Endothelial cell of umbilical vein (primary cell): ENCODE results near the gene COMMD7.

ENCODE experiments used
- EZH2 ChIP-seq: IDR thresholded peaks from 2 replicates; pipeline ENCODE4 v1.6.1; 2012; ENCODE audit warnings: borderline replicate concordance, low read depth, mild to moderate bottlenecking, moderate library complexity, low read length, inconsistent platforms; ENCODE audit not compliant: severe bottlenecking
- FOS ChIP-seq: IDR thresholded peaks from 2 replicates; pipeline ENCODE4 v1.6.1; 2011; ENCODE audit warnings: mild to moderate bottlenecking, low read length, moderate library complexity, borderline replicate concordance; ENCODE audit not compliant: insufficient read depth
- GATA2 ChIP-seq: IDR thresholded peaks from 2 replicates; pipeline ENCODE4 v1.7.0; 2011; ENCODE audit warnings: low read depth, mild to moderate bottlenecking, moderate library complexity, mixed read lengths, low read length; ENCODE audit not compliant: insufficient read length, insufficient read depth
- JUN ChIP-seq: IDR thresholded peaks from 2 replicates; pipeline ENCODE4 v1.6.1; 2011; ENCODE audit warnings: borderline replicate concordance, low read depth; ENCODE audit not compliant: insufficient read length, insufficient read depth
- MYC ChIP-seq: IDR thresholded peaks from one replicate; pipeline ENCODE4 v1.6.1; 2011; ENCODE audit warnings: mild to moderate bottlenecking, low read depth, low read length
- POLR2A ChIP-seq: IDR thresholded peaks from 2 replicates; pipeline ENCODE4 v1.6.1; 2012; ENCODE audit warnings: low read depth, mild to moderate bottlenecking, control low read depth, low read length
- POLR2AphosphoS5 ChIP-seq: IDR thresholded peaks from 2 replicates; pipeline ENCODE4 v1.6.1; 2012; ENCODE audit warnings: low read depth, mild to moderate bottlenecking, control low read depth, low read length, moderate library complexity; ENCODE audit not compliant: insufficient read depth
- TF ChIP-seq, protein P1 (sequence below), 2 donors: IDR thresholded peaks; 1 replicate in 1 of 2; 2 replicates in 1 of 2; pipeline ENCODE4 v1.5.1; 2011; ENCODE audit warnings: low read length in 2 of 2, mild to moderate bottlenecking in 2 of 2, moderate library complexity in 2 of 2, control low read depth in 1 of 2, inconsistent platforms in 1 of 2, low read depth in 1 of 2; ENCODE audit not compliant: insufficient read depth in 1 of 2; ENCODE audit errors: extremely low read depth in 1 of 2
- TF ChIP-seq, protein P2 (sequence below): IDR thresholded peaks from 2 replicates; pipeline ENCODE4 v1.6.1; 2011; ENCODE audit not compliant: insufficient read depth, insufficient read length

DNA sequence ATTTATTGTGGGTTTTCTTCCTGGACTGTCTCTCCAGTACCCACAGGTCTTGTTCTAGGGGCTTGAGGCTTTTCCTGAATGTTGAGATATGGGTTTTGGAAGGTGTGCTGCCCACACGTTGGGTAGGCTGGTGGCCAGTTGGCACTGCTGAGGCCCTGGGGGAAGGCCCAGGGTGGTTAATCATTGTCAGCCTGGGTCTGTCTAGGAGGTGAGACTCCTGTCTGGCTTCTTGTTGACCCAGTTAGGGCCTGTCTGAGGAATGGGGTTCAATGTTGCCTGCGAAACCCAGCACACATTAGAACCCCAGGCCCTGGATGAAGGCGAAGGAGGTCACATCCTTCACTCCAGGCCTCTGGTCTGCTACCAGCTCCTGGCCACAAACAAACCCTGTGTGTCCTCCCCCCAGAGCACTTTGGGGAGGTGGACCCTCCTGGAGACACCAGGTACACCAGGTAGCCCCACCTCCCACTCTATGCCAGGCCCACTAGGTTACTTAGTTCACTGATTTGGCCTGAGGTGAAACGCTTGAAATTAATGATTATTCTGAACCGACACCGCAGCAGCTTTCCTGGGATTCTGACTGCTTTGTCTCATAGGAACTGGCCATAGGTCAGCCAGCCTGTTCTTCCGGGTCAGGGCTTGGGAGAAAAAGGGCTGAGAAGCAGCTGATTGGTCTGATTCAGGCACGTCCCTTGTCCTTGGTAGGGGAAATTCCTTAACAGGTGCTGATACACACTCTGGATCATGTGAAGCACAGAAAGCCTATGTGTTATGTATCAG is 34.1 kb upstream of the COMMD7 start:
- TF ChIP-seq POLR2A, result no peak
- no peak for TF ChIP-seq EZH2
- TF ChIP-seq, protein P1, sequence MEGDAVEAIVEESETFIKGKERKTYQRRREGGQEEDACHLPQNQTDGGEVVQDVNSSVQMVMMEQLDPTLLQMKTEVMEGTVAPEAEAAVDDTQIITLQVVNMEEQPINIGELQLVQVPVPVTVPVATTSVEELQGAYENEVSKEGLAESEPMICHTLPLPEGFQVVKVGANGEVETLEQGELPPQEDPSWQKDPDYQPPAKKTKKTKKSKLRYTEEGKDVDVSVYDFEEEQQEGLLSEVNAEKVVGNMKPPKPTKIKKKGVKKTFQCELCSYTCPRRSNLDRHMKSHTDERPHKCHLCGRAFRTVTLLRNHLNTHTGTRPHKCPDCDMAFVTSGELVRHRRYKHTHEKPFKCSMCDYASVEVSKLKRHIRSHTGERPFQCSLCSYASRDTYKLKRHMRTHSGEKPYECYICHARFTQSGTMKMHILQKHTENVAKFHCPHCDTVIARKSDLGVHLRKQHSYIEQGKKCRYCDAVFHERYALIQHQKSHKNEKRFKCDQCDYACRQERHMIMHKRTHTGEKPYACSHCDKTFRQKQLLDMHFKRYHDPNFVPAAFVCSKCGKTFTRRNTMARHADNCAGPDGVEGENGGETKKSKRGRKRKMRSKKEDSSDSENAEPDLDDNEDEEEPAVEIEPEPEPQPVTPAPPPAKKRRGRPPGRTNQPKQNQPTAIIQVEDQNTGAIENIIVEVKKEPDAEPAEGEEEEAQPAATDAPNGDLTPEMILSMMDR (IDR thresholded peaks at IDR 0.05; ENCODE audit: extremely low read depth in 1 of 2, insufficient read depth in 1 of 2, low read depth in 1 of 2, low read length in 2 of 2), result no peak
- TF ChIP-seq MYC, result no peak
- TF ChIP-seq POLR2AphosphoS5, result no peak
- TF ChIP-seq JUN, result no peak
- TF ChIP-seq, protein P2, sequence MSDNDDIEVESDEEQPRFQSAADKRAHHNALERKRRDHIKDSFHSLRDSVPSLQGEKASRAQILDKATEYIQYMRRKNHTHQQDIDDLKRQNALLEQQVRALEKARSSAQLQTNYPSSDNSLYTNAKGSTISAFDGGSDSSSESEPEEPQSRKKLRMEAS, result no peak
- TF ChIP-seq FOS, result no peak
- TF ChIP-seq GATA2, result no peak
